ENCODE data around the gene EDN1.
A peak's percentile ranks its signal among the peaks of the same experiment; 100 is the strongest.

EDN1 gene

GRCh38 chr6:12288211-12288618, 1.9 kb upstream of the EDN1 start:
- H3K4me1 ChIP-seq (ENCODE audit: control insufficient read depth, insufficient read depth, low read length) = peaks cover 24% of the 10 kb centered on the region
- H3K9me3 ChIP-seq (ENCODE audit: control insufficient read depth, insufficient read depth, low read depth, low read length) = no peaks in the 10 kb centered on the region
- H3K9ac ChIP-seq (ENCODE audit: low read length) = no peak overlapping the region
- H3K27ac ChIP-seq (ENCODE audit: low read depth, low read length) = no peak overlapping the region
- no peak overlapping the region for H3K4me3 ChIP-seq (ENCODE audit: low read depth, low read length)
- H3K36me3 ChIP-seq (ENCODE audit: control insufficient read depth, insufficient read depth, low read length) = no peaks in the 10 kb centered on the region
- H3K27me3 ChIP-seq (ENCODE audit: control insufficient read depth, insufficient read depth, low read length) = peaks cover 26% of the 10 kb centered on the region

DNA sequence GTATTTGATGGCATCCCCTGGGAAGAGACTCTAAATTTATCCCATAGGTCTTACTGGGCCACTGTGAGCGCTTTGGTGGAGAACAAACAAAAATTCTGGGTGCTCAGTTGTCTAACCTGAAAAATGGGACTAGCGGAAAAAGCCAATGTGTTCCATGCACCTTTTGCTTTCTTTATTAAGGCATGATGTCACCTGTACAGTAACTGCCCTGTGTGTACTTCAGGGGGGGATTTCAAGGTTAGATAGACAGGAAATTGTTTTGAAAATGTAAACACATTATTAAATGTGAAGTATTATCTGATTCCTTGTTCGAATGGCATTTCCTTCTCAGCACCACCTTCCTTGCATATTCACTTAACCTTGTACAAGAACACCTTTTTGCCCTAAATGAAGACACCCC, 1.2 kb upstream of the EDN1 start:
- H3K9ac ChIP-seq (ENCODE audit: low read length) = no peak overlapping the region
- H3K9me3 ChIP-seq (ENCODE audit: control insufficient read depth, insufficient read depth, low read depth, low read length) = no peaks in the 10 kb centered on the region
- no peak overlapping the region for H3K27ac ChIP-seq (ENCODE audit: low read depth, low read length)
- H3K4me1 ChIP-seq (ENCODE audit: control insufficient read depth, insufficient read depth, low read length) = peaks cover 24% of the 10 kb centered on the region
- no peaks in the 10 kb centered on the region; the same call in 1 of the 2 replicates for H3K36me3 ChIP-seq (ENCODE audit: control insufficient read depth, insufficient read depth, low read length)
- H3K27me3 ChIP-seq (ENCODE audit: control insufficient read depth, insufficient read depth, low read length) = peaks cover 26% of the 10 kb centered on the region
- no peak overlapping the region for H3K4me3 ChIP-seq (ENCODE audit: low read depth, low read length)

- peak overlapping the region; percentile 68 for H3K4me3 ChIP-seq (ENCODE audit: low read depth, low read length)
- H3K9me3 ChIP-seq (ENCODE audit: control insufficient read depth, insufficient read depth, low read depth, low read length) = no peaks in the 10 kb centered on the region
- H3K27me3 ChIP-seq (ENCODE audit: control insufficient read depth, insufficient read depth, low read length) = peaks cover 26% of the 10 kb centered on the region
- peak overlapping the region; percentile 66 for H3K9ac ChIP-seq (ENCODE audit: low read length)
- H3K36me3 ChIP-seq (ENCODE audit: control insufficient read depth, insufficient read depth, low read length) = no peaks in the 10 kb centered on the region; the same call in 1 of the 2 replicates
- H3K4me1 ChIP-seq (ENCODE audit: control insufficient read depth, insufficient read depth, low read length) = peaks cover 24% of the 10 kb centered on the region
- no peak overlapping the region for H3K27ac ChIP-seq (ENCODE audit: low read depth, low read length)
Observed at GRCh38 chr6:12289365-12289919, 719 bp upstream of the EDN1 start.

- H3K9ac ChIP-seq (ENCODE audit: low read length) = peak overlapping the region; percentile 60
- H3K27me3 ChIP-seq (ENCODE audit: control insufficient read depth, insufficient read depth, low read length) = peaks cover 26% of the 10 kb centered on the region
- H3K36me3 ChIP-seq (ENCODE audit: control insufficient read depth, insufficient read depth, low read length) = no peaks in the 10 kb centered on the region; the same call in 1 of the 2 replicates
- no peak overlapping the region for H3K27ac ChIP-seq (ENCODE audit: low read depth, low read length)
- H3K4me1 ChIP-seq (ENCODE audit: control insufficient read depth, insufficient read depth, low read length) = peaks cover 27% of the 10 kb centered on the region
- H3K9me3 ChIP-seq (ENCODE audit: control insufficient read depth, insufficient read depth, low read depth, low read length) = no peaks in the 10 kb centered on the region
- peak overlapping the region; percentile 68 for H3K4me3 ChIP-seq (ENCODE audit: low read depth, low read length)
Observed at GRCh38 chr6:12291071-12291838, 1.1 kb downstream of the EDN1 start.

GRCh38 chr6:12291839-12292604, 1.9 kb downstream of the EDN1 start:
- no peak overlapping the region for H3K27ac ChIP-seq (ENCODE audit: low read depth, low read length)
- H3K9ac ChIP-seq (ENCODE audit: low read length) = peak overlapping the region; percentile 60
- H3K36me3 ChIP-seq (ENCODE audit: control insufficient read depth, insufficient read depth, low read length) = no peaks in the 10 kb centered on the region; the same call in 1 of the 2 replicates
- H3K4me1 ChIP-seq (ENCODE audit: control insufficient read depth, insufficient read depth, low read length) = peaks cover 28% of the 10 kb centered on the region
- H3K9me3 ChIP-seq (ENCODE audit: control insufficient read depth, insufficient read depth, low read depth, low read length) = no peaks in the 10 kb centered on the region
- peak overlapping the region; percentile 68 for H3K4me3 ChIP-seq (ENCODE audit: low read depth, low read length)
- peaks cover 26% of the 10 kb centered on the region for H3K27me3 ChIP-seq (ENCODE audit: control insufficient read depth, insufficient read depth, low read length)

- Histone ChIP-seq H3K4me3 (ENCODE audit: low read depth, low read length) (no peak overlapping the region), H3K27ac (ENCODE audit: low read depth, low read length) (no peak overlapping the region), H3K36me3 (ENCODE audit: control insufficient read depth, insufficient read depth, low read length) (no peaks in the 10 kb centered on the region; the same call in 1 of the 2 replicates), H3K4me1 (ENCODE audit: control insufficient read depth, insufficient read depth, low read length) (peaks cover 24% of the 10 kb centered on the region), H3K9ac (ENCODE audit: low read length) (no peak overlapping the region), H3K27me3 (ENCODE audit: control insufficient read depth, insufficient read depth, low read length) (peaks cover 26% of the 10 kb centered on the region), H3K9me3 (ENCODE audit: control insufficient read depth, insufficient read depth, low read depth, low read length) (no peaks in the 10 kb centered on the region)
Observed at GRCh38 chr6:12293235-12293930, 3.2 kb downstream of the EDN1 start.

- H3K4me1 ChIP-seq (ENCODE audit: control insufficient read depth, insufficient read depth, low read length) = peaks cover 21% of the 10 kb centered on the region
- H3K27ac ChIP-seq (ENCODE audit: low read depth, low read length) = no peak overlapping the region
Observed at GRCh38 chr6:12293931-12294807, 4.0 kb downstream of the EDN1 start.

DNA sequence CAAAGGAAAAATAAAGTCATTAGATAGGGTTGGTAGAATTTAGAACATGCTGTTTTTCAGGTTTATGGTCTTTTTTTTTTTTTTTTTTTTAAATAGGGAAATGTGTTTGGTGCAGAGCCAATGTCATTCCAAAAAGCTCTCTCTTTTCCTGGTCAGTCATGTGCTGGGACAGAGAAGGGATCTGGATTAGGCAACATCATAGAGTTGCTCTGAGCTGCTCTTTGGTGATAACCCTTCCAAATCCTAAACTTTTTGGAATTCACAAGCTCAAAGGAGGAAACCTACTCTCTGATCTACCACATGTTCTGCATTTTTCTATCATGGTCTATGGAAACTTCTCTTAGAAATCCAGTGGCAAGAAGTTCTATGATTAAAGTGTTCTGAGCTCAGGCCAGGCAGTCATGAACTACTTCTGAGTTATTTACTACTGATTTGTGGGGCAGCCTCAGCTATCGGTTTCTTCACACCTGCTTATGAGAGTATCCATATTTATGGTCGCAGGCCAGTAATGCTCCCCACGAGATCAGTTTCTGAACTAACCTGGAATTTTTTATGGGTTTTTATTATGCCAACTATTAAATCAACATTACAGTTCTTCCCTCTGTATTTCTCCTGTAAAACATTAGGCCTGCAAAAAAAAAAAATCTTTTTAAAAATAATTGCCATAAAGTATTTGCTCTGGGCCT, 4.8 kb downstream of the EDN1 start:
- H3K36me3 ChIP-seq (ENCODE audit: control insufficient read depth, insufficient read depth, low read length) = no peaks in the 10 kb centered on the region; the same call in 1 of the 2 replicates
- H3K27me3 ChIP-seq (ENCODE audit: control insufficient read depth, insufficient read depth, low read length) = peaks cover 20% of the 10 kb centered on the region
- H3K27ac ChIP-seq (ENCODE audit: low read depth, low read length) = no peak overlapping the region
- peaks cover 20% of the 10 kb centered on the region for H3K4me1 ChIP-seq (ENCODE audit: control insufficient read depth, insufficient read depth, low read length)
- H3K9me3 ChIP-seq (ENCODE audit: control insufficient read depth, insufficient read depth, low read depth, low read length) = no peaks in the 10 kb centered on the region
- no peak overlapping the region for H3K4me3 ChIP-seq (ENCODE audit: low read depth, low read length)
- no peak overlapping the region for H3K9ac ChIP-seq (ENCODE audit: low read length)

More at GRCh38 chr6:12293931-12294807, 4.0 kb downstream of the EDN1 start:
- H3K36me3 ChIP-seq (ENCODE audit: control insufficient read depth, insufficient read depth, low read length) = no peaks in the 10 kb centered on the region; the same call in 1 of the 2 replicates
- H3K9me3 ChIP-seq (ENCODE audit: control insufficient read depth, insufficient read depth, low read depth, low read length) = no peaks in the 10 kb centered on the region
- no peak overlapping the region for H3K9ac ChIP-seq (ENCODE audit: low read length)
- peaks cover 26% of the 10 kb centered on the region for H3K27me3 ChIP-seq (ENCODE audit: control insufficient read depth, insufficient read depth, low read length)
- H3K4me3 ChIP-seq (ENCODE audit: low read depth, low read length) = no peak overlapping the region

DNA sequence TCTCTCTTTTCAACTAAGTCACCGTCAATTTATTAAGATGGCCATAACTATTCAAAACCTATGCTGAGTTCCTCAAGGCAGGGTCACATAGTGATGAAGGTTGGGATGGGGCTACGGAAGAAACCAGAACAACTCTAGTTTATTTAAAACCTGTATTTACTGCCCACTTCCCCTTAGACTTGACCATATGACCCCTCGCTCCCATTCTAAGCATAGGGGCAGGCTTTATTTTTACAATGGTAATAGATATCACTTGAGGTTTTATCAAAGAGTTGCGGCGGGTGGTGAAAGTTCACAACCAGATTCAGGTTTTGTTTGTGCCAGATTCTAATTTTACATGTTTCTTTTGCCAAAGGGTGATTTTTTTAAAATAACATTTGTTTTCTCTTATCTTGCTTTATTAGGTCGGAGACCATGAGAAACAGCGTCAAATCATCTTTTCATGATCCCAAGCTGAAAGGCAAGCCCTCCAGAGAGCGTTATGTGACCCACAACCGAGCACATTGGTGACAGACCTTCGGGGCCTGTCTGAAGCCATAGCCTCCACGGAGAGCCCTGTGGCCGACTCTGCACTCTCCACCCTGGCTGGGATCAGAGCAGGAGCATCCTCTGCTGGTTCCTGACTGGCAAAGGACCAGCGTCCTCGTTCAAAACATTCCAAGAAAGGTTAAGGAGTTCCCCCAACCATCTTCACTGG, 5.5 kb downstream of the EDN1 start:
- no peak overlapping the region for H3K4me3 ChIP-seq (ENCODE audit: low read depth, low read length)
- H3K9me3 ChIP-seq (ENCODE audit: control insufficient read depth, insufficient read depth, low read depth, low read length) = no peaks in the 10 kb centered on the region
- H3K9ac ChIP-seq (ENCODE audit: low read length) = no peak overlapping the region
- peaks cover 15% of the 10 kb centered on the region for H3K27me3 ChIP-seq (ENCODE audit: control insufficient read depth, insufficient read depth, low read length)
- H3K36me3 ChIP-seq (ENCODE audit: control insufficient read depth, insufficient read depth, low read length) = no peaks in the 10 kb centered on the region; the same call in 1 of the 2 replicates
- H3K27ac ChIP-seq (ENCODE audit: low read depth, low read length) = no peak overlapping the region
- H3K4me1 ChIP-seq (ENCODE audit: control insufficient read depth, insufficient read depth, low read length) = peaks cover 18% of the 10 kb centered on the region

Measured in HUES6 (cell line).